ENCODE results near the gene FAM184B.

Gene FAM184B
- total RNA-seq: 0 to 0.20 (median 0) reads per million in 18 experiments

DNA sequence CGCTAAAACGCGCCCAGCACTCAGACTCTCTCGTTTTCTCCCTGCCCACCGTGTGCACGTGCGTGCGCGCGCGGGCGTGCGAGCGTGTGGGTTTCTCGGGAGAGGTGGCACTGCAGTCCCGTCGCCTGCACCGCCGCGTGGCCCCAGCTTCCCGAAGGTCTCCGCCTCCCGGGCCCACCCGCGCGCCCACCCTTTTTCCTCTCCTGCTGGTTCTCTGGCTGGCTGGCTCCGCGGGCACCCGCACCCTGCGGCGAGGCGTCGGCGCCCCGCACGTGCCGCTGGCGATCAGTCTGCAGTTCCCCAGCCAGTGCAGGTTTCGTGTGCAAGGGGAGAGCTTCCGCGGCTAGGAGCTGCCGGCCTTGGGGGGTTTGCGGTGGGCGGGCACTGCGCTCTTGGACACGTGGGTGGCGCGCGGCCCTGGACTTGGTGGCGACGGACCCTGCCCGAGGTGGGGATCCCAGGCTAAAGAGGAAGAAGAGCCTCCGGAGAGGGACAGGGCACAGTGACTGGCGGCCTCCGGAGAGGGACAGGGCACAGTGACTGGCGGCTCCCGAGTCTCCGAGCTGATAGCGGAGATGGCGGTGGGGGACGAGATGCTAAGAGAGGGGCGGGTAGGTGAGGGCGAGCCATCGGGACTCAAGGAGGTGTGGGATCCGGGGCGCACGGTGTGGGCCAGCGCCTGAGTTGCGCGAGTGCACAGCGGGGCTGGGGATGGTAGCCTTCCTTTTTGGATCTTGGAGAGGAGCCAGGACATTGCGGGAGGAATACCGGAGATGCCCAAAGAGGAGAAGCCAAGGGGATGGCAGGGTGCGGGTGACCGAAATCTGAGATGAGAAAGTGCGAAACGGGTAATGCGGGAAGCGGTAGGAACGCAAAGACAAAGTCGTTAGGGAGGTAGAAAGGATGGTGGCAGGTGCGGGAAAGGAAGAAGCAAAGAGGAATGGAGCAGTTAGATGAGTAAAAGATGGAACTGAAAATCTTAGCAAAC, at the start of gene FAM184B:
TSS of gene FAM184B (minus strand) at position 322 of the 988 bp plus-strand sequence. CDS start 322 bp downstream, outside the sequence.
- DNase-seq: peak in 1 of 2 donors; percentile 5

DNA sequence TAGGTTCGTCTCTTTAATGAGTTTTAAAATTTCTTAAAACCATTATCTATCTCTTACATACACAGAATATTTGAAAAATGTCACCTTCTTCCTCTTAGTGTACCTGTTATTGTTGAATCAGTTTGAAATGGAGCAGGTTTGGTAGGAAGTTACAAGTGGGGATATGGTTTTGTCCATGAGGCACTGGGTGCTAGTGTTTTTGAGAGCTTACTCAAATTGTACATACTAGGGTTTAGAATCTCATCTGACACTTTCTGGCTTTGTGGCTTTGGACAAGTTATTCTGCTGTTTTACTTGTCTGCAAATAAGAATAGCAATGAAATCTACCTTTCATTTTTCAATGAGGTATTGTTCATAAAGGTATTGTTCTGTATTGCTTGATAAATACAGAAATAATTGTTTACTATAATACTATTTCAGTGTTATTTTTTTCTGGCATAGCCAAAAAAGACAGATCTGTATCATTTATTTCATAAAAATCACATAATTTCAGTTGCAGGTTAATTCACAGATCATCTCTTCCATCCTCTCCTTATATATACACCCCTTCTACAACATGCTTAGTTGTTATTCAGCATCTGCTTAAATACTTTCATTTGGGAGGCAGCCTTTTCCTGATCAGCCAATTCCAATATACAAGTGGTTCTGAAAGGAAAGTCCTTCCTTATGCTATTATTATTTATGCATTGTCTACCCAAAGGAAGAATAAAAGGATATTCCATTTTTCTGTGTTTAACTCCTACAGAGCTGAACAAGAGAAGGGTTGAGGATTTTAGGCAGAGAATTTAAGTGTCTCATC, 42.6 kb upstream of the FAM184B start:
- no peak for DNase-seq

DNA sequence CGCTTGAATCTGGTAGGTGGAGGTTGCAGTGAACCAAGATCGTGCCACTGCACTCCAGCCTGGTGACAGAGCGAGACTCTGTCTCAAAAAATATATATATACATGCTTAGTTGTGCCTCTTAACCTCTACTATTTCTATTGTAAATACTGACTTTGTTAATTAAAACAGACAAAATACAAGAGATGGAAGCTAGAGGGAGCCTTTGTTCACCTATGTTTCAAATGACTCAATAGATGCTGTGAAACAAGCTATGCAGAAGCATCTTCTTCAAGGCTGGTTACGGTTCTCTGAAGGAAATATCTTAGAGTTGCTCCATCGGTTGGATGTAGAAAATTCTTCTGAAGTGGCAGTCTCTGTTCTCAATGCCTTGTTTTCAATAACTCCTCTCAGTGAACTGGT, 35.6 kb upstream of the FAM184B start:
- peak; percentile 60 to 73 for DNase-seq

DNA sequence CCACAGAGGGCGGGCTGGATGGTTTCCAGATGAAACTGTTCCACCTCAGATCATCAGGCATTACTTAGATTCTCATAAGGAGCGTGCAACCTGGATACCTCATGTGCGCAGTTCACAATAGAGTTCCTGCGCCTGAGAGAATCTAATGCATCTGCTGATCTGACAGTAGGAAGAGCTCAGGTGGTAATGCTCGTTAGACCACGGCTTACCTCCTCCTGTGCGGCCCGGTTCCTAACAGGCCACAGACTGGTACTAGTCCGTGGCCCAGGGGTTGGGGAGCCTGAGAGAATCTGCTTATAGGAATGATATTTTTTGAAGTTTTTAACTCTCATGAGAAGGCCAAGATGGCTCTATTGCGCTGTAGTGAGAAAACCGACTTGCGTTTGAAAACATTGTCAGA, 34.7 kb upstream of the FAM184B start:
- no peak for DNase-seq

DNA sequence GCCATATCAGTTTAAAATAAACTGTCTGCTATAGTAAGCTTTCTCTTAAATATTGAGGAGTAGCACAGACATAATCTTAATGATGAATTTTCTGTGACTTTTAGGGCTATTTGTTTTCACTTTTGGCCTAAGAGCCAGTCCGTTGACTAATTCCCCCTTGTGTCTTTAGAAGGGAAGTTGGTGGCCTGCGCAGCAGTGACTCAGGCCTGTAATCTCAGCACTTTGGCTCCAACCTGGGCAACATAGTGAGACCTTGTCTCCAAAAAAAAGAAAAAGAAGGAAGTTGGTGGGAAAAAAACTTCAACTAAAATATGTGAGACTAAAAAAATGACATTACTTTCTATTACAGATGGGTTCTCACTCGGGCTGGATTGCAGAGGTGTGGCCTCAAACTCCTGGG, 32.7 kb upstream of the FAM184B start:
- peak; percentile 67 to 71 for DNase-seq

DNA sequence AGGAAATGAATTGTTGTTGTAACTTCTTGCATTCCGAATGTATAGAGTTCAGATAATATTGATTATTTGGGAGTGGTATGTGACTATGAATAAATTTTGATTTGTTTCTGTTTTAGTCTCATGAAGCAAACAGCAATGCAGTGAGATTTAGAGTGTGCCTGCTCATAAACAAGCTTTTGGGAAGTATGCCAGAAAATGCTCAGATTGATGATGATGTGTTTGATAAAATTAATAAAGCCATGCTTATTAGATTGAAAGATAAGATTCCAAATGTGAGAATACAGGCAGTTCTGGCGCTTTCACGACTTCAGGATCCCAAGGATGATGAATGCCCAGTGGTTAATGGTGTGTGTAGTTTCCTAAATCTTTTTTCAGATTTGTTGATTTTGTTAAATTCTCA, 31.4 kb upstream of the FAM184B start:
- no peak for DNase-seq

DNA sequence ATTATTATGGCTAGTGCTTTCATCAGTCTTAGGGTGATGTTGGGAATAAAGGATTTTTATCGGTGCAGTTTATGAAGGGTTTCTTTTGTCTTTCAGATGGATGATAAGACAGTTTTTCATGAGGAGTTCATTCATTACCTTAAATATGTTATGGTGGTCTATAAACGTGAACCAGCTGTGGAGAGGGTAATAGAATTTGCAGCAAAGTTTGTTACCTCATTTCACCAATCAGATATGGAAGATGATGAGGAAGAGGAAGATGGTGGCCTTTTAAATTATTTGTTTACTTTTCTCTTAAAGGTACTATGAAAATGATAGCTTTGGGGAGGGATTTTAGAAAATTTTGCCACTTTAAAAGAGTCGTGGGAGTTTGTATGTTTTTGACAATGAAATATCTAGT, 30.7 kb upstream of the FAM184B start:
- no peak for DNase-seq

DNA sequence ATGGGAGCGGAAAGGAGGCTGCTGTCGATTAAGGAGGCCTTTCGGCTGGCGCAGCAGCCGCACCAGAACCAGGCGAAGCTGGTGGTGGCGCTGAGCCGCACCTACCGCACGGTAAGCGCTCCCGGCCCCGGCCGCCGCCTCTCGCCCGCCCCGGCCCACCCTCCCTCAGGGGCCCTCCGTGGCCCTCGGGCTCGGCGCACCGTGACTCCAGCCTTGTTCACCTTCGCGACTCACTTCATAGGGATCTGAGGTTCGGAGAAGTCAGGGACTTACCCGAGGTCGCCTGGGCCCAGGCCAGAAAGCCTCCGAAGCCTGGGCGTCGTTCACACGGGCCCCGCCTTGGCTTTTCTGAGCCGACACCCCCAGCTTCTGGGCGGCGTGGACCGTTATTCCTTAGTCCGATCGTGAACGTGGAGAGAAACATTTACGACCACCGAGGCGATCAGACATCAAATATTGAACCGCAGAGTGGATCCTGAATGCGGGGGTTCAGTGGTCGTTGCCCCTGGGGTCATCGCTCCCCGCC, 29.7 kb upstream of the FAM184B start:
- no peak for DNase-seq

DNA sequence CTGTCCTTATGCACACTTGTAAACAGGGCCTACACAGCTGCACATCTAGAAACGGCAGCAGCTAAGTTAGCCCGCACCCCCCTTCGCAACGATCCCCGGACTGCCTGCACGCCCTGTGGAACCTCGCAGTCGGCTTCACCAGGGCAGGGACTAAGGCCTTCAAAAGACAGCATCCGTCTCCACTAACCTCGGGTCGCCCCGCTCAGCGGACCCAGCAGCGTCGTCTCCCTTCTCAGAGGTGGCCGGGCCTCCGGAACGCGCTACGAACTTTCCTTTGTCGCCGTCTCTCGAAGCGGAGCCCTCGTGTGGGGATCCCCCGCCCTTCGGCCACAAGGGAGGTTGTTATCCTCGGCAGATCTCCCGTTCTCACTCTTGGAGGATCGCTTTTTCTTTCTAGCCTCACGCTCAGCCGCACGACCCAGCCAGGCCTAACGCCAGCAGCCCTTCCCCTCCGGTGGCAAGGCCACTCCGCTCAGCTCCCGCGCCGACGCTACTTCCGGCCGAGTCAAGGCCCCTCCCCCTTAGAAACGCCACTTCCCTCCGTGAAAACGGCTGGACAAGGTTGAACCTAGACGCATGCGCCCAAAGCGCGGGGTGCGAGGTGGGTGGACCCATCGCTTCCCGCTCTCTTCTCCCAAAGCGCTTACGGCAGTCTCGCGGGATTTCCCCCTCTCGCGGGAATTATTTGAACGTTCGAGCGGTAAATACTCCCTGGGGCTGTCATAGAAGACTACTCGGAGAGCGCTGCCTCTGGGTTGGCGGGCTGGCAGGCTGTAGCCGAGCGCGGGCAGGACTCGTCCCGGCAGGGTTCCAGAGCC, 29.0 kb upstream of the FAM184B start, which contains the start of the genes DCAF16 and NCAPG:
TSS of gene DCAF16 (minus strand) at position 498 of the 818 bp plus-strand sequence. CDS start 6,616 bp downstream, outside the sequence.
TSS of gene NCAPG (plus strand) at position 720 of the 818 bp plus-strand sequence. CDS start 99 bp downstream, outside the sequence.
- DNase-seq: peak; percentile 100

DNA sequence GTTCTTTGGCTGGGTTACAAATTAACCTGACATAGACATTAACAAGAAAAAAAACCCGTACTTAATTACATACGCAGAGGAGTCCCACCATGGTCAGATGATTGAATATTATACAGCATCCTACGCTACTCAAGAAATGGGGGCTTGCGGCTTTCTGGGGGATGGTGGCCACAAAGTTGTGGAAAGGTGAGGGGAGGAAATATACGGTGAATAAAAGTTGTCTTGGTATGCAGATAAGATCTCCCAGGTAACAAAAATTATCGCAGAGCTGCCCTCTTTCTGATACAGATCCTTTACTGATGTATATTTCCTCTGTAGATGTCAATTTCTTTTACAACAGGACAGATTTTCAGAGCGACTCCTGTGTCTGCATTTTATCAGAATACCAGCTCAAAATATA, 28.2 kb upstream of the FAM184B start:
- no peak for DNase-seq

DNA sequence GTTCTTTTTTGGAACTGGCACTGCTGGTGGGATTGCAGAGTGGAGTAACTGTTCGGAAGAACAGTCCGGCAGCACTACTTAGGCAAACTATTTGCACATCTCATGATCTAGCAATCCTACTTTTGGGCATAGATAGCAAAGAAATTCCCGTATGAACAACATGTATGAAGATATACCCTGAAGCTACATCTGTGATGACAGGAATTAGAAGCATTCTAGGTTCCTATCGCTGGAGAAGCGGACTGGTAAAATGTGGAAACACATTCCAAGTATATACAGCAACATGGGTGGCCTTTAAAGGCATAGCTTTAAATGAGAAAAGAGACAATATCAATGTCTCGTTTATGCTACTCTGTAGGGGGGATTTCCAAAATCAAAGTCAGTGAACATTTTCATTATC, 26.0 kb upstream of the FAM184B start:
- no peak for DNase-seq

DNA sequence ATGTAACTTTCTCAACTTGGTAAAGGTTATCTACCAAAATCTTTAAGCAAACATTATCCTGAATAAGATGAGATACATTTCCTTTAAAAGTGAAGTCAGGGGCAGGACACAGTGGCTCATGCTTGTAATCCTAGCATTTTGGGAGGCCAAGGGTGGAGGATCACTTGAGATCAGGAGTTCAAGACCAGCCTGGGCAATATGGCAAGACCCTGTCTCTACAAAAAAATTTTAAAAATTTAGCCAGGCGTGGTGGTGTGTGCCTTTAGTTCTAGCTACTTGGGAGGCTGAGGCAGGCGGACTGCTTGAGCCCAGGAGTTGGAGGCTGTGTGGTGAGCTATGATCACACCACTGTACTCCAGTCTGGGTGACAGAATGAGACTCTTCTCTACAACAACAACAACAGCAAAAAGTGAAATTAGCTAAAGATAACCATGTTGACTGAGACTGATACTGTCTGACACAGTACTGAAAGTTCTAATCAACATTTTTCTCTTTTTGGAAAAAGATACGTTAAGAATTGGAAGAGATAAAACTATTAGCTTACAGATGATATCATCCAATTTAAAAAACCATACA, 24.2 kb upstream of the FAM184B start:
- DNase-seq: no peak

DNA sequence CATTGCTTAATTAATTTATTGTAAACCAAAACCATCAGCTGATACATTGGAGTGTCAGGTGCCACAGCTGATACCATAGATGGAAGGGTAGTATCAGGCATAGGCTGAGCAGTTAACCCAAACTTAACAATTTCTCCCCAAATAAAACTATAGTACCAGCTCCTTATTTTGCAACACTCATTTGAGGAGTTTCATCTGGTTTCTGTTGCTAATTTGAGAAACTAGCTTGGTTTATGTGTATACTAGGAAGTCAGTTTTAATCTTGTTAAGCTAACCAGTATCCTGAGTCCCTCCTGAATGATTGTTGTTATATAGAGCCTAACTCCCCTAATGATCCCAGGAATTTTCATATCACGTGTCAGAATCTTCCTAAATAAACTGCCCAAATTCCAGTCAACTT, 16.4 kb upstream of the FAM184B start:
- no peak for DNase-seq

DNA sequence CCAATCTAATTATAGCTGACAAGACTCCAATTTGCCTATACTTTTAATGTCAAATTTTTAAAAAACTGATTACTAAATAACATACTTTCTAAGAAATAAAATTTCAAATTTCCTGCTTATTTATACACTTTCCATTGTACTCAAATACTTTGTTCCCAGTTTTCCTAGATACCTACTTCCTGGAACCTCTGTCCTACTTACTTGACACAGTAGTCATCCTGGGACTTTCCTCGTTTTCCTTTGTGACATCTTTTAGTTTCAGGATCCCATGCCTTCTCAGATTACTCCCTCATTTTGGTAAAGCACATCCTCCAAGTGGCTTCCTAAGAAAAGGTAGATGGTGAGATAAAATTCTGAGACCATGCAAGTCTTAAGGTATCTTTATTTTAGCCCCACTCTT, 13.3 kb upstream of the FAM184B start:
- no peak for DNase-seq

DNA sequence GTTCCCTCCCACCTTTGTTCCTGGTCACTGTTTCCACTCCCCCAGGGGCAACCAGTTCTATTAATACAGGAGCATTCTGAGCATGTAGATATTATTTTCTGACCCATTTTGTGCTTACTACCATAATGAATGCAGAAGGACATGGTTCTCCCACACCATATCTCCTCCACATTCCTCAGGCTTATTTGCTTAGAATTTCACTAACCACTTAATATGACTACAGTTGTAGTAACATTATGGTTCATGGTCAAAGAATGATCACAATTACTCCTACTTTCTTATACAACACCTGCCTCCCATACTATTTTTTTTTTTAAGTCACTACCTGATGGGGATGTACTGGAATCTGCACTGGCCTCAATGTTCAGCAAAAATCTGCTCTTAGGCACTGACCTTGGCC, 7.5 kb upstream of the FAM184B start:
- no peak for DNase-seq

DNA sequence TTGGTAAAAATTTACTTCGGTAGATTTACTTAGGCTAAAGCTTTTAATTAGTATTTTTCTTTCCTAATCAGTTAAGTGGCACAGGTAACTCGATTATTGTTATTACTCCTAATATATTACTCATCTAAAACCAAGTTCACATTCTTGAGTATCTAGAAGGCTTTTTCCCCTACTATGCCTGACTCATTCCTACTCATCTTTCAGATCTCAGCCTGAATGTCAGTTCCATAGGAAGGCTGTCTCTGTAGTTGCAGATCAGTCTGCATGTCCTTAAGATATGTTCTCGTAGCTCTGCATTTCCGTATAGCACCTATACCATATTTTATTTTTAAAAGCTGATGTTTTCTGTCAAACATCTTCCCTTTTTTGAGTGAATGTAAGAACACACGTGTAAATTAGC, 5.9 kb upstream of the FAM184B start:
- no peak for DNase-seq

DNA sequence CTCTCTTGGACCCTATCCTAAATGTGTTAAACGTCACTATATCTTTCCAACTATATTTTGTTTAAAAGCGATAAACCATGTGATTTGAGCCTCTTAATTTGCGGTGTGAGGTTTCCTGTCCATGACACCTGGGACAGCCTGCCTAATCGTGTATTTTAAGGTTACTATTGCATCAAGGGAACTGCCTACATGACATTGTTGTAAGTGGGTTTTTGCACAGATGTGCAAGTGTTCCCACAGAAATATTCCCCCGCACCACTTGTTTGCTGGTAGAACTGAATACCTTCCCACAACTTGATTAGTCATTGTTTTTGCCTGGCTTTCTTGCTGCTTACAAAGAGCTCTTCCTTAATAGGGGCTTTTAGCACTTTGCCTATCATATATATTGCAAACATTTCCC, 5.1 kb upstream of the FAM184B start:
- no peak for DNase-seq

DNA sequence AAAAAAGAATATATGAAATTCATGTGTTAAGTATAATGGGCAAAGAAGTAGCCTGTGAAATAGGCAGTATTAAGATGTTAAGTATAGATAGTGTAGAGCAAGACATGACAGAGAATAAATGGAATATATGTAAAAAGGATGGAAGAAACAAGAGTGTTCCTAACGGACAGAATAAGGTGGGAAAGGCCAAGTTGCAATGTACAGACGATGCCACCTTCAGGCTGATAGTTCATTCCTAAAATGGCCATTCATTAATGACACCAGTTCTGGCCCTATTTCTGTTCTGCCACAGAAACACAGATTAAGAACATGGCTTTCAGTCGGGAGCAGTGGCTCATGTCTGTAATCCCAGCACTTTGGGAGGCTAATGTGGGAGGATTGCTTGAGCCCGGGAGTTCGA, 4.4 kb upstream of the FAM184B start:
- no peak for DNase-seq

DNA sequence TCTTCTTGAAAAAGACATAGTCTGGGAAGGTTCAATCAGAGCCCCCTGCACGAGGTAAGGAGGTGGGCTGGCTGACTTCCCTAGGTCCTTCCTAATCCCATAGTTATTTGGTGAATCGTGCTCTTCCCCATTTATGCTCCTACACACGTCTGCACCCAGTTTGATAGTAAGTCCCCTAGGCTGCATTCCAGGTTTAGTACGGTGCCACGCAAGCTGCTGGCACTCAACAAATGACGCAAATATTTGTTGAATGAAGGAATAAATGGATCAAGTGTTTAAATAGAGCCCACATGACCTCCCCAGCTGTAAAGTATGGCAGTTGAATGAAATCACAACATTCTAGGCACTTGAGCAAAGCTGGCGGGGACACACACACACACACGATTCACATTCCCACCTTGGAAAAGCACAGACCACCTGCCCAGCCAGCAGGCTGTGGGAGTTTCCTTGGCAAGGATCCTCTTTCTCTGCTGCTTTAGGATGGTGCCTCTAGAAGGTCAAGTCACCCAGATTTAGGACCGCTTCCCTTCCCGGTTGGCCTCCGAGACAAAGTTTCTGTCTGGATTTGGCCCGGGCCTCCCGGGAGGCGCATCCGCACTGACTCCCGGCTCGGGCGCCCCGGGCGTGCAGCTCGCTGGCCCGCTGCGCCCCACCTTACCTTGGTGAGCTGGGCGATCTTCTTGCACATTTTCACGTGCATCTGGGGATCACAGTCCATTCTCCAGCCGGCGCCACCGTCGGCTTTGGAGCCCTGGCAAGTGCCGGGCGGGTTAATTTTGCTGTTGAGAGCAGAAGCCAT, 721 bp downstream of the FAM184B start:
- DNase-seq: no peak

DNA sequence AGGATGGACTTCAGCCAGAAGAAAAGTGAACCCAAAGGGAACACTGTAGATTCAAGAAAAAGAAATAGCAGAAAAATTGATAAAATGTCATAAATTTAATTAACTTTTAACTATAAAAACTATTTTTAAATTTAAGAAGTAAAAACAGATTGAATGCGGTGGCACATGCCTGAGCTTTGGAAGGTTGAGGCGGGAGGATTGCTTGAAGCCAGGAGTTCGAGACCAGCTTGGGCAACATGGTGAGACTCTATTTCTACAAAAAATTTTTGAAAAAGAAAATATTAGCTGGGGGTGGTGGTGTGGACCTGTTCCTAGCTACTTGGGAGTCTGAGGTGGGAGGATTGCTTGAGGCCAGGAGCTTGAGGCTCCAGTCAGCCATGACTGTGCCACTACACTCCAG, 3.0 kb downstream of the FAM184B start:
- DNase-seq: no peak
